DND-41 (cell line): ENCODE results near the gene RNF114.

Experiments used
- EZH2 ChIP-seq: IDR thresholded peaks from 3 replicates; pipeline ENCODE4 v1.6.1; 2012; ENCODE audit warnings: borderline replicate concordance, low read depth, mild to moderate bottlenecking, moderate library complexity, low read length, inconsistent platforms; ENCODE audit not compliant: severe bottlenecking
- TF ChIP-seq, protein P1 (sequence below): IDR thresholded peaks from 2 replicates; pipeline ENCODE4 v1.5.1; 2012; ENCODE audit warnings: borderline replicate concordance, low read length, moderate library complexity, mild to moderate bottlenecking; ENCODE audit not compliant: poor library complexity, severe bottlenecking; ENCODE audit errors: extremely low read depth

DNA sequence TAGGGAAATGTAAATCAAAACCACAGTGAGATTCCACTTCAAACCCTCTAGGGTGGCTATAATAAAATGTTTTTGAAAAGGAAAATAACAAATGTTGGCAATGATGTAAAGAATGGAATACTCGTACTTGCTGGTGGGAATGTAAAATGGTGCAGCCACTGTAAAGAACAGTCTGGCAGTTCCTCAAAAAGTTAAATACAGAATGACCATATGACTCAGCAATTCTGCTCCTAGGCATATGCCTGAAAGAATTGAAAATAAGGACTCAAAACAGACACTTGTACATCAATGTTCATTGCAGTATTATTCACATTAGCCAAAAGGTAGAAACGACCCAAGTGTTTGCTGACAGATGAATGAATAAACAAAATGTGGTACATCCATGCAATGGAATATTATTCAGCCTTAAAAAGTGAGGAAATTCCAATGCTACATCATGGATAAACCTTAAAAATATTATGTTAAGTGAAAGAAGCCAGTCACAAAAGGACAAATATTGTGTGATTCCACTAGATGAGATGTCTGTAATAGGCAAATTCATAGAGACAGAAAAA lies 10.2 kb upstream of the RNF114 start:
- TF ChIP-seq, protein P1, sequence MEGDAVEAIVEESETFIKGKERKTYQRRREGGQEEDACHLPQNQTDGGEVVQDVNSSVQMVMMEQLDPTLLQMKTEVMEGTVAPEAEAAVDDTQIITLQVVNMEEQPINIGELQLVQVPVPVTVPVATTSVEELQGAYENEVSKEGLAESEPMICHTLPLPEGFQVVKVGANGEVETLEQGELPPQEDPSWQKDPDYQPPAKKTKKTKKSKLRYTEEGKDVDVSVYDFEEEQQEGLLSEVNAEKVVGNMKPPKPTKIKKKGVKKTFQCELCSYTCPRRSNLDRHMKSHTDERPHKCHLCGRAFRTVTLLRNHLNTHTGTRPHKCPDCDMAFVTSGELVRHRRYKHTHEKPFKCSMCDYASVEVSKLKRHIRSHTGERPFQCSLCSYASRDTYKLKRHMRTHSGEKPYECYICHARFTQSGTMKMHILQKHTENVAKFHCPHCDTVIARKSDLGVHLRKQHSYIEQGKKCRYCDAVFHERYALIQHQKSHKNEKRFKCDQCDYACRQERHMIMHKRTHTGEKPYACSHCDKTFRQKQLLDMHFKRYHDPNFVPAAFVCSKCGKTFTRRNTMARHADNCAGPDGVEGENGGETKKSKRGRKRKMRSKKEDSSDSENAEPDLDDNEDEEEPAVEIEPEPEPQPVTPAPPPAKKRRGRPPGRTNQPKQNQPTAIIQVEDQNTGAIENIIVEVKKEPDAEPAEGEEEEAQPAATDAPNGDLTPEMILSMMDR, result no peak
- no peak for TF ChIP-seq EZH2
